ENCODE measurements around the gene FANCD2.
A peak's percentile ranks its signal among the peaks of the same experiment; 100 is the strongest.
"Not testable (repeated sequence)": the region's sequence is repeated elsewhere in the genome, so short reads cannot be mapped to it uniquely, and the experiment has no call there.

The FANCD2 gene

DNA sequence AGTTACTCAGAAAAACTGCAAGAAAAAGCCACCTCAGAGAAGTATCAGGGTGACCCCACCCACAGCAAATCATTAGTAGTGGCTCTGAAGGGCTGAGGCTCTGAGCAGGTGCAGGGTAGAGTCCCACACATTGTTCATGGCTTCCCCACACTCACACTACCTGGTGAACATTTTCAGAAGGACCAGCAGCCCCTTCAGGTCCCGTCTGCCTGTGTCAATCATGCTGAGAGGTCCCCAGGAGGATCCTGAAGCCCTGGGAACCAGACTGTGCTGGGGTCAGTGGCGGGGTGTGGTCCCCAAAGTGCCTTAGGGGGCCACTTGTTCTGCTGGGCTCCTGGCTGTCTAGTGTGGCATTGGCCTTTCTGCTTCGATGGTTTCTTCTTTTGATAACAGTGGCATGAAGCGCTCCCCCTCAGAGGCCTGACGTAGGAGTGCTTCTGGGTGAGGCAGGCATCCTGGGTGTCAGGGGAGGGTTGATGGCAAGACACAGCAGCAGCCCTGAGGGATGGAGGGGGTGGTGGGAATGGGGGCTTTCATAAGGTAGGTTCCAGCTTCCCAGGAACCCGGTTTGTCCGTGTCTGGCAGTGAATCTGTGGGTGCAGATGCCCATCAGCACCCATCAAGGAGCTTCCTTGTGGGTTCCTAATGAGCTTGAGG is 19.0 kb upstream of the FANCD2 start:
- H2AK5ac ChIP-seq (ENCODE audit: low read length): no peak overlapping the region
- WGBS (ENCODE audit: extremely low coverage, insufficient coverage, insufficient read length): no CpG with 5 or more reads among the region's 7 CpGs

DNA sequence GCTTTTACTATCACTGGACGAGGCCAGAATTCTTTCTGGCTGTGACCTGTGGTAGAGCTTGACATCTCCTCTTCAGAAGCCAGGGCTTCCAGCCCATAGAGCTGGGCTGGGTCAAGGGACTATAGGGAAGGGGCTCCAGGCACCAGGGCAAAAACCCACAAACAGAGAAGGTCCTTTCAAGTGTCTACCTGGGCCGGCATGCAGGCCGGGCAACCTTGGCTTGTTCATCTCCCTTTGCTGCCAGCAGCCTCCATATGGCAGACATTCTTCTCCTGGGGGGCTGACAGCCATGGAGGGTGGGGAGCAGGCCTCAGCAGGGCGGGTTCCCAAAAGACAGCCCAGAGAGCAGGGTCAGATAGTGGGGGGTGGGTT is 18.0 kb upstream of the FANCD2 start:
- not testable (repeated sequence) for H3K18ac ChIP-seq (ENCODE audit: low read length); H3K27ac ChIP-seq (ENCODE audit: low read depth, low read length); H3K27me3 ChIP-seq (ENCODE audit: insufficient read depth, low read length); H2BK5ac ChIP-seq (ENCODE audit: low read depth, low read length, poor library complexity); H3K79me2 ChIP-seq (ENCODE audit: control insufficient read depth, insufficient read depth, low read length, poor library complexity); H2AFZ ChIP-seq (ENCODE audit: insufficient read depth, low read length, poor library complexity); H4K8ac ChIP-seq (ENCODE audit: low read depth, low read length); H2BK12ac ChIP-seq (ENCODE audit: low read length); H3K9me3 ChIP-seq (ENCODE audit: insufficient read depth, low read depth, low read length); DNase-seq; H3K36me3 ChIP-seq (ENCODE audit: control insufficient read depth in 1 of 2, insufficient read depth in 2 of 2, low read length in 2 of 2); H3K14ac ChIP-seq (ENCODE audit: low read length); H3K4me2 ChIP-seq (ENCODE audit: low read length); H3K4me3 ChIP-seq (ENCODE audit: low read depth, low read length); H2BK120ac ChIP-seq (ENCODE audit: insufficient read depth, low read length, poor library complexity); H3K23ac ChIP-seq (ENCODE audit: low read length); H3K79me1 ChIP-seq (ENCODE audit: low read length); H4K91ac ChIP-seq (ENCODE audit: low read depth, low read length); H2AK5ac ChIP-seq (ENCODE audit: low read length); H3K4ac ChIP-seq (ENCODE audit: low read depth, low read length); H3K9ac ChIP-seq (ENCODE audit: low read length); H4K12ac ChIP-seq (ENCODE audit: low read depth, low read length)
- H3K4me1 ChIP-seq (ENCODE audit: control insufficient read depth in 1 of 2, insufficient read depth in 2 of 2, low read length in 2 of 2): peaks cover 9 to 17% of the 10 kb centered on the region in 2 experiments
- no CpG with 5 or more reads among the region's 4 CpGs for WGBS (ENCODE audit: extremely low coverage, insufficient coverage, insufficient read length)

More for the DNA sequence above, 19.0 kb upstream of the FANCD2 start:
- Histone ChIP-seq H3K14ac (ENCODE audit: low read length) (no peak overlapping the region), H3K4ac (ENCODE audit: low read depth, low read length) (no peak overlapping the region), H4K12ac (ENCODE audit: low read depth, low read length) (no peak overlapping the region), H3K4me1 (ENCODE audit: control insufficient read depth in 1 of 2, insufficient read depth in 2 of 2, low read length in 2 of 2) (peaks cover 9 to 17% of the 10 kb centered on the region in 2 experiments), H3K4me3 (ENCODE audit: low read depth, low read length) (no peak overlapping the region), H4K8ac (ENCODE audit: low read depth, low read length) (no peak overlapping the region), H3K18ac (ENCODE audit: low read length) (no peak overlapping the region), H3K9ac (ENCODE audit: low read length) (no peak overlapping the region), H3K79me1 (ENCODE audit: low read length) (peaks cover 5% of the 10 kb centered on the region), H2AFZ (ENCODE audit: insufficient read depth, low read length, poor library complexity) (no peak overlapping the region), H3K27ac (ENCODE audit: low read depth, low read length) (no peak overlapping the region), H3K4me2 (ENCODE audit: low read length) (no peak overlapping the region), H3K79me2 (ENCODE audit: control insufficient read depth, insufficient read depth, low read length, poor library complexity) (peaks cover 2% of the 10 kb centered on the region), H2BK5ac (ENCODE audit: low read depth, low read length, poor library complexity) (no peak overlapping the region), H3K27me3 (ENCODE audit: insufficient read depth, low read length) (no peaks in the 10 kb centered on the region), H4K91ac (ENCODE audit: low read depth, low read length) (no peak overlapping the region), H2BK120ac (ENCODE audit: insufficient read depth, low read length, poor library complexity) (no peak overlapping the region), H3K9me3 (ENCODE audit: insufficient read depth, low read depth, low read length) (peaks cover 2% of the 10 kb centered on the region), H3K36me3 (ENCODE audit: control insufficient read depth in 1 of 2, insufficient read depth in 2 of 2, low read length in 2 of 2) (peaks cover 13 to 14% of the 10 kb centered on the region in 2 experiments), H3K23ac (ENCODE audit: low read length) (no peak overlapping the region), H2BK12ac (ENCODE audit: low read length) (no peak overlapping the region)
- DNase-seq: no peak

DNA sequence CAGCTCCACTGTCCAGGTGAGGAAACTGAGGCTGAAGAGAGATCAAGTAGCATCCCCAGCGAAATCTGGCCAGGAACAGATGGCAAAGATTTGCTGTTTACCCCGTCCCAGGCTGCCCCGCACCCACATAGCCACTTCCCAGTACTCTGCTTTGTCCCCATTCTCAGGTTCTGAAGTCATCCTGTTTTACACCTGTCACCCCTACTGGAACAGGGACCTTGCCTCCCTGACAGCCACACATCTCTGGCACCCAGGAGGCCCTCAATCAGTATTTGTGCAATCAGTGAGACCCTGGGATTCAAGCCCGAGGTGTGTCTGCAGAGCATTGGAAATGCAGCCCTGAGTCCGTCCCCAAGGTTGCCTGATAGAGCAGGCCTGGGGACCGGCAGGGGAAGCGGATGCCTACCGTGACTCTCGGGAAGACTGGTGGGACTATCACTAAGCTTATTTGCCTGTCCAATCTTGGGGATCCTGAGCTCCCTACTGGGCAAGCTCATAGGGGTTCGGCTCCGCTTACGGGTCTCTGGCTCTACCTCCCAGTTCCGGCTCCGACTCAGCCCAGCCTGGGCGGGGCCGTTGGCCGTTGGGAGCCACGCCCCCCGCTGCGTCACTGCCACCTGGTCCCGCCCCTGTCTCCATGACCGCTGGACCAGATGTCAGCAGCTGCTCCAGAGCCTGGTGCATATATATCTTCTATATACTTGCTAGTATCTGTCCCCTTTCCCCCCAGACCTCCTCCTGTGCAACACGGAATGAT is 17.5 kb upstream of the FANCD2 start:
- H3K4me2 ChIP-seq (ENCODE audit: low read length): peak overlapping the region; percentile 83
- H3K4me3 ChIP-seq (ENCODE audit: low read depth, low read length): peak overlapping the region; percentile 68
- no peak overlapping the region for H3K27ac ChIP-seq (ENCODE audit: low read depth, low read length)
- H3K9me3 ChIP-seq (ENCODE audit: insufficient read depth, low read depth, low read length): no peaks in the 10 kb centered on the region
- peak overlapping the region; percentile 3 for H2AK5ac ChIP-seq (ENCODE audit: low read length)
- peak overlapping the region; percentile 49 for H4K12ac ChIP-seq (ENCODE audit: low read depth, low read length)
- no peak overlapping the region for H3K14ac ChIP-seq (ENCODE audit: low read length)
- H2BK12ac ChIP-seq (ENCODE audit: low read length): no peak overlapping the region
- peak overlapping the region; percentile 43 for H2AFZ ChIP-seq (ENCODE audit: insufficient read depth, low read length, poor library complexity)
- H2BK120ac ChIP-seq (ENCODE audit: insufficient read depth, low read length, poor library complexity): no peak overlapping the region
- H4K8ac ChIP-seq (ENCODE audit: low read depth, low read length): peak overlapping the region; percentile 26
- no peak overlapping the region for H4K91ac ChIP-seq (ENCODE audit: low read depth, low read length)
- peak; percentile 87 for DNase-seq
- no peak overlapping the region for H3K9ac ChIP-seq (ENCODE audit: low read length)
- H3K4me1 ChIP-seq (ENCODE audit: control insufficient read depth in 1 of 2, insufficient read depth in 2 of 2, low read length in 2 of 2): peaks cover 9 to 17% of the 10 kb centered on the region in 2 experiments
- H3K36me3 ChIP-seq (ENCODE audit: control insufficient read depth in 1 of 2, insufficient read depth in 2 of 2, low read length in 2 of 2): peaks cover under 1% of the 10 kb centered on the region in 2 experiments
- peaks cover 5% of the 10 kb centered on the region for H3K79me1 ChIP-seq (ENCODE audit: low read length)
- H2BK5ac ChIP-seq (ENCODE audit: low read depth, low read length, poor library complexity): no peak overlapping the region
- H3K18ac ChIP-seq (ENCODE audit: low read length): no peak overlapping the region
- H3K4ac ChIP-seq (ENCODE audit: low read depth, low read length): no peak overlapping the region
- peaks cover 2% of the 10 kb centered on the region for H3K79me2 ChIP-seq (ENCODE audit: control insufficient read depth, insufficient read depth, low read length, poor library complexity)
- H3K27me3 ChIP-seq (ENCODE audit: insufficient read depth, low read length): no peaks in the 10 kb centered on the region
- no peak overlapping the region for H3K23ac ChIP-seq (ENCODE audit: low read length)
- WGBS (ENCODE audit: extremely low coverage, insufficient coverage, insufficient read length): no CpG with 5 or more reads among the region's 23 CpGs

DNA sequence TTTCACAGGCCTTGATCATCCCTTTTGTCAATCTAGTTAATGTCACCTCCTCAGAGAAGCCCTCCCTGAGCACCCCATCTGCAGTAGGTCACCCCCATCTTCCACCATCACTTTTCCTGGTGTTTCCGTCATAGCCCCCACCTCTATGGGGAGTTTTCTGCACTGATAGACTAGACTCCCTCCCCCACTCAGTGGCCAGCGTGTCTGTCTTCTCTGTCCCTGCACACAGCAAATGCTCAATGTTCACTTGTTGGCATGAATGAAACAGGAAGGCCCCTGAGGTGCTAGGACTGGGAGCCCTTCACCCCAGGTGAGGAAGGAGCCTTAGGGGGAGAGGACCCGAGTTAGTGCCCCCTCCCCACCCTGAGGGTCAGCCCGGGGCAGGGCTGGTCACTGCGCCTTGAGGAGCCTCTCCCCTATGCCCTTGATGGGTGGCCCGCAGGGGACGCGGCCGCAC is 15.8 kb upstream of the FANCD2 start:
- peak overlapping the region; percentile 62 for H2AK5ac ChIP-seq (ENCODE audit: low read length)
- H4K12ac ChIP-seq (ENCODE audit: low read depth, low read length): peak overlapping the region; percentile 25
- H3K27me3 ChIP-seq (ENCODE audit: insufficient read depth, low read length): no peaks in the 10 kb centered on the region
- peak overlapping the region; percentile 96 for H3K4me2 ChIP-seq (ENCODE audit: low read length)
- H3K36me3 ChIP-seq (ENCODE audit: control insufficient read depth in 1 of 2, insufficient read depth in 2 of 2, low read length in 2 of 2): peaks cover 0 to 2% of the 10 kb centered on the region in 2 experiments
- peak overlapping the region; percentile 86 for H4K8ac ChIP-seq (ENCODE audit: low read depth, low read length)
- H3K18ac ChIP-seq (ENCODE audit: low read length): peak overlapping the region; percentile 4
- peak overlapping the region; percentile 82 for H4K91ac ChIP-seq (ENCODE audit: low read depth, low read length)
- H3K9ac ChIP-seq (ENCODE audit: low read length): peak overlapping the region; percentile 71
- H2BK12ac ChIP-seq (ENCODE audit: low read length): no peak overlapping the region
- H3K9me3 ChIP-seq (ENCODE audit: insufficient read depth, low read depth, low read length): no peaks in the 10 kb centered on the region
- peaks cover 2% of the 10 kb centered on the region for H3K79me2 ChIP-seq (ENCODE audit: control insufficient read depth, insufficient read depth, low read length, poor library complexity)
- H3K4ac ChIP-seq (ENCODE audit: low read depth, low read length): peak overlapping the region; percentile 39
- H3K27ac ChIP-seq (ENCODE audit: low read depth, low read length): no peak overlapping the region
- peaks cover 5% of the 10 kb centered on the region for H3K79me1 ChIP-seq (ENCODE audit: low read length)
- H2AFZ ChIP-seq (ENCODE audit: insufficient read depth, low read length, poor library complexity): peak overlapping the region; percentile 56
- H3K14ac ChIP-seq (ENCODE audit: low read length): peak overlapping the region; percentile 76
- peak overlapping the region; percentile 67 for H2BK120ac ChIP-seq (ENCODE audit: insufficient read depth, low read length, poor library complexity)
- whole genome bisulfite sequencing (ENCODE audit: extremely low coverage, insufficient coverage, insufficient read length): no CpG with 5 or more reads among the region's 9 CpGs
- DNase-seq: no peak
- H3K4me1 ChIP-seq (ENCODE audit: control insufficient read depth in 1 of 2, insufficient read depth in 2 of 2, low read length in 2 of 2): peaks cover 9 to 17% of the 10 kb centered on the region in 2 experiments
- H2BK5ac ChIP-seq (ENCODE audit: low read depth, low read length, poor library complexity): no peak overlapping the region
- no peak overlapping the region for H3K23ac ChIP-seq (ENCODE audit: low read length)
- peak overlapping the region; percentile 67 for H3K4me3 ChIP-seq (ENCODE audit: low read depth, low read length)

All from trophoblast cell (in vitro differentiated cells and primary cell).